LNCaP clone FGC (cell line): Measurements from ENCODE around the gene XPO4.
"Not testable (repeated sequence)": the region's sequence is repeated elsewhere in the genome, so short reads cannot be mapped to it uniquely, and the experiment has no call there.

Experiments used
- DNase-seq: peaks from one replicate; pipeline ENCODE4 v3.0.0-alpha.2; 2011; ENCODE audit warnings: low read depth
- H3K4me3 ChIP-seq: 2 replicates; pipeline ENCODE4 v1.5.1; 2011; ENCODE audit warnings: mild to moderate bottlenecking, low read depth, low read length, control low read depth
- TF ChIP-seq, protein P1 (sequence below): IDR thresholded peaks from 2 replicates; pipeline ENCODE4 v1.5.1; 2012; ENCODE audit warnings: mild to moderate bottlenecking; ENCODE audit not compliant: control insufficient read depth, insufficient read depth; ENCODE audit errors: extremely low read depth

Gene XPO4

GRCh38 chr13:20927596-20928257 lies 25.2 kb upstream of the XPO4 start:
- no peak for DNase-seq
- TF ChIP-seq, protein P1, sequence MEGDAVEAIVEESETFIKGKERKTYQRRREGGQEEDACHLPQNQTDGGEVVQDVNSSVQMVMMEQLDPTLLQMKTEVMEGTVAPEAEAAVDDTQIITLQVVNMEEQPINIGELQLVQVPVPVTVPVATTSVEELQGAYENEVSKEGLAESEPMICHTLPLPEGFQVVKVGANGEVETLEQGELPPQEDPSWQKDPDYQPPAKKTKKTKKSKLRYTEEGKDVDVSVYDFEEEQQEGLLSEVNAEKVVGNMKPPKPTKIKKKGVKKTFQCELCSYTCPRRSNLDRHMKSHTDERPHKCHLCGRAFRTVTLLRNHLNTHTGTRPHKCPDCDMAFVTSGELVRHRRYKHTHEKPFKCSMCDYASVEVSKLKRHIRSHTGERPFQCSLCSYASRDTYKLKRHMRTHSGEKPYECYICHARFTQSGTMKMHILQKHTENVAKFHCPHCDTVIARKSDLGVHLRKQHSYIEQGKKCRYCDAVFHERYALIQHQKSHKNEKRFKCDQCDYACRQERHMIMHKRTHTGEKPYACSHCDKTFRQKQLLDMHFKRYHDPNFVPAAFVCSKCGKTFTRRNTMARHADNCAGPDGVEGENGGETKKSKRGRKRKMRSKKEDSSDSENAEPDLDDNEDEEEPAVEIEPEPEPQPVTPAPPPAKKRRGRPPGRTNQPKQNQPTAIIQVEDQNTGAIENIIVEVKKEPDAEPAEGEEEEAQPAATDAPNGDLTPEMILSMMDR: no peak
- H3K4me3 ChIP-seq: no peak overlapping the region

GRCh38 chr13:20925395-20925790 lies 22.8 kb upstream of the XPO4 start:
- H3K4me3 ChIP-seq, DNase-seq: not testable (repeated sequence)

DNA sequence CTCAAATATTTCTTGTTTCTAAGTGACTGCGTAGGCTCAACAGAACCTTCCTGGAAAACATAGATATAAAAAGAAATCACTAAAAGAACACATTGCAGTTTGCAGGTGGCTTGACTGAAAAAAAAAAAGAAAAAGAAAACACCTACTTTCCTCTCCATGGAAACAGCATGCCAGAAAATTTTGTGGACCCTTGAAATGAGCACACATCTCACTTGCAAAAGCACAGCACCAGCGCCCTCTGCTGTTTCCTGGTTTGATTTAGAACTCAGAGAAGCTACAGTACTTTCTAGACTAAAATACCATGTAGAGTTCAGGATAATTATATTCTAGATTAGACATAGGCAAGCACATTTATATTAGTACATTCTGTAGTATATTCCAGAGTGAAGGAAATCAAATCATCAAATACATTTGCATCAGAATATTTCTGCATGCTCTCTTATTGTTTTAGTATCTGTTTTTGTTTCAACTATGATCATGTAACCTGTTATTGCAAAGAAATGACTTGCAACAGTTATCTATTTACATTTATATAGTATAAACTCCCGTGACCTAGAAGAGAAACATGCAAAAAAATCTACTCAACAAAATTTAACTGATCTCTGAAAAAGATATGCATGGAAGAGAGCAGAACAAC lies 22.3 kb upstream of the XPO4 start:
- no peak overlapping the region for H3K4me3 ChIP-seq
- DNase-seq: peak; percentile 32
- TF ChIP-seq, protein P1: peak; percentile 67

GRCh38 chr13:20923272-20923671 lies 20.7 kb upstream of the XPO4 start:
- DNase-seq: no peak
- TF ChIP-seq, protein P1: no peak
- no peak overlapping the region for H3K4me3 ChIP-seq

DNA sequence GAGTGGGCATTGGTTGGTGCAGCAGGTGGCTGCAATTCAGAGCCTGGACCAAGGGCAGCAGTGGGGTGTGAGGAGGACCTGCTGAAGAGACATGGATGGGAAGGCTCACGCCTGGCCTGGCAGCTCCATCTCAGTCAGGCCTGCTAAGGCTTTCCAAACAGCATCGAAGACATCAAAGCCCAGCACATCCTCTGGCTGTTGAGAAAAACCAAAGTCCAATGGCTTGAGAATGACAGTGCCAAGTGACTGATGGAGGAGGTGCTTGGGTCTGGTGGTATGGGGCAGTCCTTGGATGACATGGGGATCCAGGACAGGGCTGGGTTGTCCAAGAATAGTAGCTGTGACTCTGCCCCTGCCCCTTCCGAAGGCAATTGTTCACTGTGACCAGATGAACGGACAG lies 19.0 kb upstream of the XPO4 start:
- H3K4me3 ChIP-seq: no peak overlapping the region
- no peak for DNase-seq
- TF ChIP-seq, protein P1: no peak

DNA sequence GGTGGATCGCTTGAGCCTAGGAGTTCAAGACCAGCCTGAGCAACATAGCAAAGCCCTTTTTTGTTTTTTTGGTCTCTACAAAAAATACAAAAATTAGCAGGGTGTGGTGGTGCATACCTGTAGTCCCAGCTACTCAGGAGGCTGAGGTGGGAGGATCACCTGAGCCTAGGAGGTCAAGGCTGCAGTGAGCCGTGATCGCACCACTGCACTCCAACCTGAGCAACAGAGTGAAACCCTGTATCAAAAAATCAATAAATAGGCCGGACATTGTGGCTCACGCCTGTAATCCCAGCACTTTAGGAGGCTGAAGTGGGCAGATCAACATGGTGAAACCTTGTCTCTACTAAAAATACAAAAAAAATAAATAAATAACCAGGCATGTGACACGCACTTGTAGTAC lies 13.1 kb upstream of the XPO4 start:
- H3K4me3 ChIP-seq, DNase-seq: not testable (repeated sequence)

DNA sequence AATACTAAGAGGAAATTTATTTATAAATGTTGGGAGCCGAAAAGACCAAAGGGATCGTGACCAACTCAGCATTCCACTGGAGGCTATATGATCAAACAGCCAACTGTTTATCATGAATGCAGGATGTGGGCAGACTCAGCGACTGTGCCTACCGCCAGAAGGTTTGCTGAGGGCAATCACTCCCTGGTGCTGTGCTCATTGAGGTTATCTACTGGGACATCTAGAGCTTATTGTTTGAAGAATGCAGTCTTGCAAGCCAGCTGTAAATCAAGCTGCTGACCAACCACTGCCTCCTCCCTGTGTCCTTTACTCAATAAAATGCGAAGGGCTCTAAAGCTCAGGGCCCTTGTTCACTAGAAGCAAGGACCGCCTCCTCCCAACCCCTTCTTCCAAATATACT lies 8.5 kb upstream of the XPO4 start:
- DNase-seq: no peak
- TF ChIP-seq, protein P1: no peak
- H3K4me3 ChIP-seq: no peak overlapping the region
